GM18502 (cell line): Measurements from ENCODE around the gene BPIFB6.

Experiments
- ATAC-seq: cut with Tn5 transposase; IDR thresholded peaks from one replicate; pipeline ENCODE4 v1.9.1; 2021; ENCODE audit warnings: mild to moderate bottlenecking; ENCODE audit not compliant: unreplicated experiment, poor library complexity

Gene BPIFB6

DNA sequence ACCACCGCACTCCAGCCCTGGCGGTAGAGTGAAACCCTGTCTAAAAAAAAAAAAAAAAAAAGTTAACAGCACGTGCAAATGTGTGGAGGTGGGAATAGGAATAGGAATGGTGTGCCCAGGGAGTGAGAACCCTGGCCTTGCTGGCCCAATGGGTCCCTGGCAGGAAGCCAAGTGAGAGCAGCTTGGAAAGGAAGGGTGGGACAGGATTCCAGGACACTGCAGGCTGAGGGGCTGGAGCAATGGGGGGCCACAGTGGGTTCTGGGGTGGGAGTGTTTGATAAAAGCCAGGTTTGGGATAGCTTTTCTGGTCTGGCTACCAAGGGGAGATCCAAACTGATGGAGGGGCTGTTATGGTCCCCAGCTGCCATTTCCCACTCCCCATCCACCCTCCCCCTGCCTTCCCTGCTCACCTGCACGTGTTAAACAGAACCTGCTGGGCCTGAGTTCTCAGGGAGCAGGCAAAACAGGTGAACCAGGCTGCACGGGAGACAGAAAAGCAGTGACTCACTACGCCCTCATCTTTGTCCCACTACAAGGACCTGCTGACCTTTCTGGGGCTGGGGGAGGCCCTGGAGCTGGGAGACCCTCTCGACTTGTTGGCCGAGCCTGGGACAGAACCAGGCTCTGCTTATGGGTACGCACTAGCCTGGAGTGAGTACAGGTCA lies 30.5 kb upstream of the BPIFB6 start:
- ATAC-seq, result no peak

GRCh38 chr20:33002087-33002808 lies 29.2 kb upstream of the BPIFB6 start:
- no peak for ATAC-seq

DNA sequence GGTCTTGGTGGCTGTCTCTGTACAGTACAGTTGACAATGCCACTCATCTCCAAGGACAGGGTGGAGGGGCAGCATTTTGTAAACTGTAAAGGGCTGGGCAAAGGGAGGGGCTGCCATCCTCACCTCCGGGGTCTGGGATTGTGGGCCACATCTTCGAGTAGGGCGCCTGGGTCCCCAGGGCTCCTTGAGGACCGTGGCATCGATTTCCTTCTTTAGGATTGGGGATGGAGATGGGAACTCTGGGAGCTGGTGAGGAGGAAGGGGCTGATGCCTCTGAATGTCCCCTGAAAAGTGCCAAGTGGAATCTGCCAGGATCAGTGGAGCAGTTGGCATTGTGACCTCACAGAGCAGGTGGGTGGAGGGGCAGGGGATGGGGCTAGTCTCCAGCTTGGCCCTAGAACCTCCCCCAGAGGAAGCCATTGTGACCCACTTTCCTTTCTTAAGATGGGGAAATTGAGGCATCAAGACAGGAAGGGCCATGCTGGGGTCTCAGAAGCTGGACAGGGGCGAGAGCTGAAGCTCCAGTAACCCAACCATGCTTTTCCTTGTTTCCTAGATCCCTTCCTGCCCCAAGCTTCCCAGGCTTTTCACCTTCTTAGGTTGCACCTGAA lies 27.2 kb upstream of the BPIFB6 start, which contains the start of gene SUN5:
Gene SUN5, minus strand, starts transcription at position 293 of the 611 bp plus-strand sequence. Its CDS starts 93 bp downstream, at position 200.
- ATAC-seq, result no peak

- no peak for ATAC-seq
Observed at GRCh38 chr20:33005132-33005566, 26.3 kb upstream of the BPIFB6 start.

DNA sequence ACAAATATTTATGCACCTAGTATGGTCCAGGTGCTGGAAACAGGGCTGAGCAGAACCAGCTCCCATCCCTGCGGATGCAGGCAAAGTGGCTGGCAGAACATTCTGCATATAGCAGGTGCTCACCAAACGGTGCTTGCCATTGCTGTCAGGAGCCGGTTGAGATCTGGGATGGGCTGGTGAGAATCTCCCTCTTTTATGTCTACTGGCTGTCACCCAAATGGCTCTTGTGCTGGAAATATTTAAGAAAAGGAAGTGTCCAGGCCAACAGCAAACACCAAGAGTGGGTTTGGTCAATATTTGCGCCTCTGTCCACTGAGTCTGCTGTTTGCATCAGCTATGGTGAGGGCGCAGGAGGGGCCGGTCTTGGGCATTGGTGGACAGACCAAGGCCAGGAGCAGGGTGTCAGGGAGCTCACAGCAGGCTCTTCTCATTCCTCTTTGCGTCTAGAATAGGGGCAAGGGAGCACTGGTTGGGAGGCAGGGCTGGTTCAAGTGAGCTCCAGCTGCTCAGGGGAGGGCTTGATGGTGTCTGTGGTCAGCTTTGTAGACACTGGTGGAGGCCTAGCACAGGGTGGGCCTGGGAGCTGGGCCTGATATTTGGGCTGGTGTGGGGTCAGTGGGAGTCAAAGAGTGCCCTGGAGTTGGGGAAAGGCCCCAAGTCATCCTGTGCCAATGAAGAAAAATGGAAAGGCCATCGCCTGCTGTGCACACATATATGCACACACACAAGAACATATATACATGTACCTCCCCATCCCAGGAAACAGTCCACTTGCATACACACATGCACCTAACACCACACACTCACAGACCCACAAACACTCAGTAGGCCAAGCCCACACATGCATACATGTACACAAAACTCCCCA lies 25.3 kb upstream of the BPIFB6 start:
- ATAC-seq, result no peak

GRCh38 chr20:33006776-33007375 lies 24.6 kb upstream of the BPIFB6 start:
- no peak for ATAC-seq

GRCh38 chr20:33007376-33008335 lies 23.8 kb upstream of the BPIFB6 start, which contains the start of gene BPIFB2:
Gene BPIFB2, plus strand, starts transcription at chr20:33007704. Its CDS starts 871 bp downstream, at chr20:33008575.
- no peak for ATAC-seq

GRCh38 chr20:33008336-33009213 lies 22.9 kb upstream of the BPIFB6 start:
- no peak for ATAC-seq

GRCh38 chr20:33009214-33010132 lies 22.0 kb upstream of the BPIFB6 start:
- ATAC-seq, result no peak

DNA sequence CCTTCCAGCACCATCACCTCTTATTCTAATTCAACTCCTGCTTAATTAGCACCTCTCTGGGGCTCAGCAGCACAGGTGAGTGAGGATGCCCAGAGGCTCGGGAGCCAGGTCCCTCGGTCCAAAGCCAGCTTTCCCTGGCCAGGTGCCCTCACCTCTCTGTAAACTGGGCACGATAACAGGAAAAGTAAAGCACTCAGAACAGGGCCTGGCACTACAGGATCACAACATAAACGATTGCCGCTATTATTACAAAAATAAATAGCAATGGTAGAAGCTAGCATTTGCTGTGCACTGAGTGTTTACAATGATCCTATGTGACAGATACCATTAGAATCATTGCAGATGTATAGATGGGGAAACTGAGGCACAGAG lies 21.3 kb upstream of the BPIFB6 start:
- ATAC-seq, result no peak

DNA sequence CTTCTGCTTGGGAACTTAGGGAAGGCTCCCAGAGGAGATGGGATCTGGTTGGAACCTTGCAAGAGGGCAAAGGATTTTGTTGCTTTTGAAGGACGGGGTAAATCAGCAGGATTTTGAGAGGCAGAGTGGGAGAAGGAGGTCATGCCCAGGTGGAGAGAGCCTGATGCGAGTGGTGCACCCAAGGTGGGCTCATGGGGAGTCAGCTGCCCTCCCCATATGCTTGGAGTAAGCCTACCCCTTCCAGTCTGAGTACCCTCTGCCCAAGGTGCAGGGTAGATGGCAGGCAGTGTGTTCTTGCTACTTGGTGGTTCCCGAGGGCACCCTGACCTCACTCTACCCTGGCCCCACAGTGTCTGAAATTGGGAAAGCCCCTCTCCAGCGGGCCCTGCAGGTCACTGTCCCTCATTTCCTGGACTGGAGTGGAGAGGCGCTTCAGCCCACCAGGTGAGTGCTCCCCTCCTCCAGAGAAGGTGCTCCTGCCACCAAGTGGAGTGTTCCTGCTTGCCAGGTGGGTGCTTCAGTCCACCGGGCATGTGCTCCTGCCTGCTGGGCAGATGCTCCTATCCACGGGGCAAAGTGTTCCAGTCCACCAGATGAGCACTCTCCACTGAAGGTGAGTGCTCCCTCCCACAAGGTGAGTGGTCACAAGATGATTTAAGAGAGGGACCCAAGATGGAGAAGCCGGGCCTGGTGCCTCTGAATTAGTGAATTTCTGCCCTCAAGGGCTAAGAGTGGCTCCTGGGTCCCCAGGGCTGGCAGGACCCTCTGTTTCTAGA lies 20.6 kb upstream of the BPIFB6 start:
- no peak for ATAC-seq

- ATAC-seq, result no peak
Observed at GRCh38 chr20:33012327-33013189, 18.9 kb upstream of the BPIFB6 start.

GRCh38 chr20:33013701-33014326 lies 17.6 kb upstream of the BPIFB6 start:
- no peak for ATAC-seq

GRCh38 chr20:33014336-33015113 lies 16.9 kb upstream of the BPIFB6 start:
- no peak for ATAC-seq
